ENCODE data around the gene ENDOV. TPM values are rescaled to one million over a fixed set of nuclear protein-coding genes. Genes with fewer than 3 reads are reported as not detected.

Gene ENDOV
- total RNA-seq, 1 donor from 2014 or later: 28.1 TPM

DNA sequence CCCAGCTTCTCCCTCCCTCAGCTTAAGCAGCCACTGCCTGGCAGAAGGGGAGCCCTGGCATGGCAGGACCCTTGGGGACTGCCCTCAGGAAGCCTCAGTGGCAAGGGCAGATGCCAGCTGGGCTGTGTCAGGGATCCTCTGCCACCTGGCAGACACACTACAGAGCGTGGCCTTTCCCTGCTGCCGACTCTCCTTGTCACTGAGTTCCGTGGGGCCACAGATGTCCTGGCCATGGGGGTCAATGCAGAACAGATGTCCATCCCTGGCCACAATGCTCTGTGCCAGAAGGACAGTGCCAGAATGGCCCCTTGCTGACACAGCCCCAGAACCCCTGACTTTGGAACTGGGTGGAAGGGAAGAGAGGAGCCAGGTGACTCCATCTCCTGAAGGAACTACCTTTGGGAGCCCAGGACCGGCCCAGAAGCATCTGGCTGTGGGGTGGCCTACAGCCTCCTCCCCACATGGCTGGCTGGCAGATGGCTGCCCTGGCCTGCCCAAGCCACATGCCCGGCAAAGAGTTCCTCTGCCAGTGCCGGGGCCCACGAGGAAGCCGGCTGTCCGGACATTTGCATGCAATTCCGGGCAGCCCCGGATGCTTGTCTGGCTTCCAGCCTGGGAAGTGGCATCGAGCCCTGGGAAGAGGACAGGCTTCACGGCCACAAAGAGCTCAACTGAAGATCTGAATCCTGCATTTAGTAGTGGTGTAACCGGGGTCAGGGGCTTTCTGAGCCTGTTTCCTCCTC is 37.4 kb downstream of the ENDOV start:
- Mint-ChIP-seq H3K4me1 (peaks cover 15% of the 10 kb centered on the region), H3K9me3 (no peaks in the 10 kb centered on the region), H3K4me3 (no peak overlapping the region), H3K27me3 (peaks cover 7% of the 10 kb centered on the region), H3K27ac (no peak overlapping the region), H3K36me3 (ENCODE audit: low read depth) (peaks cover 6% of the 10 kb centered on the region)
- DNase-seq: no peak
- TF ChIP-seq, protein P1, sequence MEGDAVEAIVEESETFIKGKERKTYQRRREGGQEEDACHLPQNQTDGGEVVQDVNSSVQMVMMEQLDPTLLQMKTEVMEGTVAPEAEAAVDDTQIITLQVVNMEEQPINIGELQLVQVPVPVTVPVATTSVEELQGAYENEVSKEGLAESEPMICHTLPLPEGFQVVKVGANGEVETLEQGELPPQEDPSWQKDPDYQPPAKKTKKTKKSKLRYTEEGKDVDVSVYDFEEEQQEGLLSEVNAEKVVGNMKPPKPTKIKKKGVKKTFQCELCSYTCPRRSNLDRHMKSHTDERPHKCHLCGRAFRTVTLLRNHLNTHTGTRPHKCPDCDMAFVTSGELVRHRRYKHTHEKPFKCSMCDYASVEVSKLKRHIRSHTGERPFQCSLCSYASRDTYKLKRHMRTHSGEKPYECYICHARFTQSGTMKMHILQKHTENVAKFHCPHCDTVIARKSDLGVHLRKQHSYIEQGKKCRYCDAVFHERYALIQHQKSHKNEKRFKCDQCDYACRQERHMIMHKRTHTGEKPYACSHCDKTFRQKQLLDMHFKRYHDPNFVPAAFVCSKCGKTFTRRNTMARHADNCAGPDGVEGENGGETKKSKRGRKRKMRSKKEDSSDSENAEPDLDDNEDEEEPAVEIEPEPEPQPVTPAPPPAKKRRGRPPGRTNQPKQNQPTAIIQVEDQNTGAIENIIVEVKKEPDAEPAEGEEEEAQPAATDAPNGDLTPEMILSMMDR (IDR thresholded peaks at IDR 0.05): no peak
- intact Hi-C loops (cut with micrococcal nuclease): no loop called here
- POLR2A ChIA-PET: interaction anchor here (0.5 to 3.0 kb wide), 3 partner anchors 36 to 304 kb away, joined by 5 to 24 read pairs (median 14); partner anchors contain the start of gene ENDOV
- CTCF ChIA-PET: no interaction called here
- no peak for ATAC-seq (ENCODE audit: low read depth)

DNA sequence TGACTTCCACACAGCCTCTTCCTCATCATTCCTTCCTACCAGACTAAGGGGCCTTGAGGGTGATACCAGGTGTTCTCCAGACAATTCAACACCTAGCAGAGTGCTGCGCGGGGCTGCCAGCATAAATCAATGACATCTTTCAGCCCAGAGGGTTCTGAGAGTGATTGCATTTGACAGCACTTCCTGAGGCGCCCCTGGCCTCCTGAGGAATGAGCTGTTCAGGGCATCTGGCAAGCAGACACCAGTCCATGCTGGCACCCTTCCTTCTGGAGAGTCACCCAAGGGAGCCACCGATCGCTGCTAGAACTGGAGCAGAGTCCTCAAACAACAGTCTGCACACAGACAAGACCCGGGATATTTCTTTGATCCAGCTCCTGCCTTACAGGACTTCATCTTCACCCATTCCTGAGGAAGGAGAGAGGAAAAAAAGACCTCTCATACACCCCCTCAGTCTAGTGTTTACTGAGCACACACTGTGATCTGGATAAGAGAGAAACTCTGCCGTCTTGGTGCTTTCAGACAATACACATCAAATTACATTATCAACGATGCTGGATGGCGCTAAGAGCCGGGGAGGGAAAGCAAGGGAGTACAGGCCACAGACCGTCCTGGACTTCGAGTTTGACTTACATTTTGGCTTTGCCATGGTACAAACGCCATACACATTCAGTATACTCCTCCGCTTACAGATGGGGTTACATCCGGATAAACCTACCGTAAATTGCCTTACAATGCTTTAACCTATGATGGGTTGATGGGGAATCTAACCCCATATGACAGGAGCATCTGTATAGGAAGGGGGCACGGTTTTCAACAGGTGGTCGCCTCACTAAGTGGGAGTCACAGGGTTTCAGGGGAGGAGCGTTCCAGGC is 38.4 kb downstream of the ENDOV start:
- Mint-ChIP-seq H3K27ac (peak overlapping the region; percentile 95), H3K9me3 (no peaks in the 10 kb centered on the region), H3K27me3 (peaks cover 13% of the 10 kb centered on the region), H3K4me3 (peak overlapping the region; percentile 92), H3K36me3 (ENCODE audit: low read depth) (peaks cover 6% of the 10 kb centered on the region), H3K4me1 (peaks cover 15% of the 10 kb centered on the region)
- ATAC-seq (ENCODE audit: low read depth): no peak
- POLR2A ChIA-PET: interaction anchor here (0.5 to 3.0 kb wide), 15 partner anchors 11 to 770 kb away, joined by 3 to 24 read pairs (median 6); partner anchors contain the start of genes CBX8, CEP131, ENDOV and GAA
- DNase-seq: no peak
- CTCF ChIA-PET: interaction anchor here (1.8 kb wide), 1 partner anchor 284 kb away, joined by 7 read pairs; no protein-coding TSS in a partner anchor
- TF ChIP-seq, protein P1 (IDR thresholded peaks at IDR 0.05): no peak
- intact Hi-C loops (cut with micrococcal nuclease): no loop called here

GRCh38 chr17:80453998-80454556 is 39.1 kb downstream of the ENDOV start:
- Mint-ChIP-seq H3K36me3 (ENCODE audit: low read depth) (peaks cover 6% of the 10 kb centered on the region), H3K4me1 (peaks cover 15% of the 10 kb centered on the region), H3K27ac (peak overlapping the region; percentile 95), H3K9me3 (no peaks in the 10 kb centered on the region), H3K27me3 (peaks cover 19% of the 10 kb centered on the region), H3K4me3 (peak overlapping the region; percentile 92)
- TF ChIP-seq, protein P1 (IDR thresholded peaks at IDR 0.05): no peak
- ATAC-seq (ENCODE audit: low read depth) (no peak), DNase-seq (peak; percentile 21)
- intact Hi-C loops (cut with micrococcal nuclease): loop anchor here (1.0 kb wide), 2 partner anchors 22 to 307 kb away; partner anchors contain the start of genes EIF4A3 and NPTX1
- POLR2A ChIA-PET: interaction anchor here (0.5 to 3.0 kb wide), 35 partner anchors 11 to 1440 kb away, joined by 3 to 24 read pairs (median 5); partner anchors contain the start of genes ACTG1, ARL16, BAIAP2 and CBX8
- CTCF ChIA-PET: interaction anchor here (0.8 to 1.8 kb wide), 6 partner anchors 10 to 379 kb away, joined by 3 to 7 read pairs (median 4); no protein-coding TSS in a partner anchor

DNA sequence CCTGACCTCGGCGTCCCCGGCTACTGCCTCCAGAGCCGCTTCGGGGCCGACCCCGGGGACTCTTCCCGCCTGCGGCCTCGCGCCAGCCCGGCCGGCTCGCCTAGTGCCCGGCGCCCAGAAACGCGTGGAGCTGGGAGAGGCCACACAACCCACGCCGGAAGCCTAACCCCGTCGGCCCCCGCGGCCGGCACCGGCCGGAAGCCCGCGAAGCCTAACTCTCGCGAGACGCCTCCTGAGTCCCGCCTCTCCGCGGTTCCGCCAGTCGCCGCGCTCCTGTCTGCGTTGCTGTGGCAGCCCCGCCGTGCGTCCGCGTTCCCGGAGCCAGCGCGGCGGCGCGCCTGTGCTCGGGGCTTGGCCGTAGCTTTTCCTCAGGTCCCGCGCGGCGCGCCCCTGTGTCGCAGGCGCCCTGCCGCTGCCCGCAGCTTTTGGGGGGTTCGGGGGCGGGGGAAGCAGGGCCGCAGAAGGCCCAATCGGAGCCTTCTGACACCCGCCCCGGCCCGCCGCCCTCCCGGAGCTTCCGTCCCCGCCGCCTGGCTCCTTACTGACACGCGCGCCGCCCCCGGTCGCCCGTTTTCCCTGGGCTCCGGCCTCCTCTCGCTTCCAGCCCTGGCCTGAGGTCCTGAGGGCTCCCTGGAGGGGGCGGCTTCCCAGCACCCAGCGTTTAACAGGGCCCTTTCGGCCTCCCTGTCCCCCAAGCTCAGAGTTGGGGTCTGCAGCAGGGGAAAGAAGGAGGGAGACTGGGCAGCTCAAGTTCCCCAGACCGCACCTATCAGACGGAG is 39.8 kb downstream of the ENDOV start:
- ATAC-seq (ENCODE audit: low read depth): peak; percentile 92
- CTCF ChIA-PET: interaction anchor here (0.8 to 1.8 kb wide), 6 partner anchors 9 to 378 kb away, joined by 3 to 7 read pairs (median 4); no protein-coding TSS in a partner anchor
- peak; percentile 95 for DNase-seq
- intact Hi-C loops (cut with micrococcal nuclease): loop anchor here (1.0 kb wide), 5 partner anchors 22 to 535 kb away; partner anchors contain the start of genes EIF4A3, ENDOV, NPTX1 and RPTOR
- H3K4me1 Mint-ChIP-seq: peaks cover 15% of the 10 kb centered on the region
- TF ChIP-seq, protein P1 (IDR thresholded peaks at IDR 0.05): no peak
- peak overlapping the region; percentile 92 for H3K27ac Mint-ChIP-seq
- peaks cover 6% of the 10 kb centered on the region for H3K36me3 Mint-ChIP-seq (ENCODE audit: low read depth)
- H3K4me3 Mint-ChIP-seq: peak overlapping the region; percentile 92
- peaks cover 25% of the 10 kb centered on the region for H3K27me3 Mint-ChIP-seq
- POLR2A ChIA-PET: interaction anchor here (0.6 to 3.0 kb wide), 40 partner anchors 10 to 1844 kb away, joined by 3 to 24 read pairs (median 4); partner anchors contain the start of genes ACTG1, ARL16, BAIAP2 and CEP131
- H3K9me3 Mint-ChIP-seq: no peaks in the 10 kb centered on the region

All from activated B cell treated with CpG ODN at 0.5 μM for 24 hours (primary cell).